Adipose tissue (tissue), 3 donors: ENCODE results near the gene KRTAP20-3. TPM values are rescaled to one million over a fixed set of nuclear protein-coding genes. Genes with fewer than 3 reads are reported as not detected.

ENCODE experiments used
- H3K27ac ChIP-seq: one replicate; pipeline ENCODE4 v1.5.1; 2013; ENCODE audit warnings: low read depth, low read length
- WGBS, 3 donors: extraction: QIAGEN DNeasy Blood & Tissue Kit; methylation state at CpG; one replicate each; pipeline ENCODE4 v1.1.7; 2013; 5-methylcytosine and 5-hydroxymethylcytosine counted together
- polyA plus RNA-seq, 3 donors: library from polyadenylated mRNA; stranded (reverse); fragments of 200-250 nt; gene quantifications; one replicate each; pipeline ENCODE4 v1.2.3, GENCODE V29; 2013
- donor health status: healthy with polysubstance abuse.
- donor health status: Bipolar disorder and iron deficiency.
- donor health status: healthy.

The KRTAP20-3 gene
- polyA plus RNA-seq: not detected

- H3K27ac ChIP-seq: no peak within 1 kb of the TSS
- WGBS, 3 donors: 79 to 88% (median 82%) methylated on average over 2 of the region's 2 CpGs
These were observed at the start of gene KRTAP20-3 for GRCh38 chr21:30642564-30642963. KRTAP20-3 (plus strand) TSS chr21:30642864.

- WGBS, 3 donors: 92 to 96% (median 96%) methylated on average over 6 of the region's 6 CpGs
- H3K27ac ChIP-seq: no peak within 1 kb of the TSS
These were observed 43.9 kb upstream of the KRTAP20-3 start, which contains the start of gene KRTAP6-2 for GRCh38 chr21:30598802-30599201. KRTAP6-2 (minus strand) TSS chr21:30598902; CDS start chr21:30598874, 28 bp downstream.

GRCh38 chr21:30600787-30601186 lies 41.9 kb upstream of the KRTAP20-3 start, which contains the start of gene KRTAP22-1:
KRTAP22-1 (plus strand) TSS chr21:30601087.
- 48 to 76% (median 50%) methylated on average over 1 of the region's 1 CpG for WGBS, 3 donors
- no peak within 1 kb of the TSS for H3K27ac ChIP-seq

GRCh38 chr21:30605968-30606367 lies 36.7 kb upstream of the KRTAP20-3 start:
- WGBS, 3 donors: 87 to 90% (median 87%) methylated on average over 2 of the region's 2 CpGs

GRCh38 chr21:30612132-30612531 lies 30.5 kb upstream of the KRTAP20-3 start:
- H3K27ac ChIP-seq: no peak overlapping the region
- 68 to 90% (median 85%) methylated on average over 2 of the region's 2 CpGs for WGBS, 3 donors

More at GRCh38 chr21:30605968-30606367, 36.7 kb upstream of the KRTAP20-3 start:
- H3K27ac ChIP-seq: no peak overlapping the region

- 62 to 79% (median 74%) methylated on average over 2 of the region's 2 CpGs for WGBS, 3 donors
- H3K27ac ChIP-seq: no peak within 1 kb of the TSS
These were observed 28.8 kb upstream of the KRTAP20-3 start, which contains the start of gene KRTAP6-1 for GRCh38 chr21:30613836-30614235. KRTAP6-1 (minus strand) TSS chr21:30613930; CDS start chr21:30613904, 26 bp downstream.

- no peak overlapping the region for H3K27ac ChIP-seq
These were observed 27.5 kb upstream of the KRTAP20-3 start for GRCh38 chr21:30615199-30615598.

- 90 to 95% (median 92%) methylated on average over 2 of the region's 2 CpGs for WGBS, 3 donors
- H3K27ac ChIP-seq: no peak within 1 kb of the TSS
These were observed 26.5 kb upstream of the KRTAP20-3 start, which contains the start of gene KRTAP20-1 for GRCh38 chr21:30616125-30616524. KRTAP20-1 (plus strand) TSS chr21:30616425; CDS start chr21:30616455, 30 bp downstream.

- H3K27ac ChIP-seq: no peak overlapping the region
These were observed 22.6 kb upstream of the KRTAP20-3 start for GRCh38 chr21:30620080-30620479.

GRCh38 chr21:30620522-30620921 lies 22.1 kb upstream of the KRTAP20-3 start, which contains the start of gene KRTAP20-4:
KRTAP20-4 (plus strand) TSS chr21:30620627.
- 76 to 83% (median 80%) methylated on average over 3 of the region's 3 CpGs for WGBS, 3 donors
- H3K27ac ChIP-seq: no peak within 1 kb of the TSS

- WGBS, 3 donors: 84 to 90% (median 88%) methylated on average over 3 of the region's 3 CpGs
- H3K27ac ChIP-seq: no peak overlapping the region
These were observed 19.3 kb upstream of the KRTAP20-3 start for GRCh38 chr21:30623362-30623761.

GRCh38 chr21:30625449-30626165 lies 17.1 kb upstream of the KRTAP20-3 start:
- WGBS, 3 donors: 54 to 64% (median 62%) methylated on average over 4 of the region's 4 CpGs
- H3K27ac ChIP-seq: no peak overlapping the region

GRCh38 chr21:30628109-30628508 lies 14.6 kb upstream of the KRTAP20-3 start:
- WGBS, 3 donors: 76 to 92% (median 79%) methylated on average over 4 of the region's 4 CpGs

GRCh38 chr21:30629200-30629599 lies 13.5 kb upstream of the KRTAP20-3 start:
- no peak overlapping the region for H3K27ac ChIP-seq
- WGBS, 3 donors: 30 to 41% (median 40%) methylated on average over 1 of the region's 1 CpG

More at GRCh38 chr21:30628109-30628508, 14.6 kb upstream of the KRTAP20-3 start:
- H3K27ac ChIP-seq: no peak overlapping the region

GRCh38 chr21:30634906-30635305 lies 7.8 kb upstream of the KRTAP20-3 start, which contains the start of gene KRTAP20-2:
KRTAP20-2 (plus strand) TSS chr21:30635206; CDS start chr21:30635264, 58 bp downstream.
- WGBS, 3 donors: 81 to 96% (median 90%) methylated on average over 1 of the region's 1 CpG
- no peak within 1 kb of the TSS for H3K27ac ChIP-seq

GRCh38 chr21:30638686-30639085 lies 4.0 kb upstream of the KRTAP20-3 start:
- WGBS, 3 donors: 79 to 86% (median 85%) methylated on average over 3 of the region's 3 CpGs

GRCh38 chr21:30646904-30647414 lies 4.3 kb downstream of the KRTAP20-3 start:
- WGBS, 3 donors: 59 to 86% (median 68%) methylated on average over 1 of the region's 1 CpG

More at GRCh38 chr21:30638686-30639085, 4.0 kb upstream of the KRTAP20-3 start:
- H3K27ac ChIP-seq: no peak overlapping the region

GRCh38 chr21:30652891-30653290 lies 10.2 kb downstream of the KRTAP20-3 start:
- no peak overlapping the region for H3K27ac ChIP-seq

More at GRCh38 chr21:30646904-30647414, 4.3 kb downstream of the KRTAP20-3 start:
- H3K27ac ChIP-seq: no peak overlapping the region

GRCh38 chr21:30668776-30669175 lies 26.1 kb downstream of the KRTAP20-3 start:
- 67 to 93% (median 88%) methylated on average over 1 of the region's 1 CpG for WGBS, 3 donors
- H3K27ac ChIP-seq: no peak overlapping the region
